ENCODE data around the gene WDFY4.

The WDFY4 gene

DNA sequence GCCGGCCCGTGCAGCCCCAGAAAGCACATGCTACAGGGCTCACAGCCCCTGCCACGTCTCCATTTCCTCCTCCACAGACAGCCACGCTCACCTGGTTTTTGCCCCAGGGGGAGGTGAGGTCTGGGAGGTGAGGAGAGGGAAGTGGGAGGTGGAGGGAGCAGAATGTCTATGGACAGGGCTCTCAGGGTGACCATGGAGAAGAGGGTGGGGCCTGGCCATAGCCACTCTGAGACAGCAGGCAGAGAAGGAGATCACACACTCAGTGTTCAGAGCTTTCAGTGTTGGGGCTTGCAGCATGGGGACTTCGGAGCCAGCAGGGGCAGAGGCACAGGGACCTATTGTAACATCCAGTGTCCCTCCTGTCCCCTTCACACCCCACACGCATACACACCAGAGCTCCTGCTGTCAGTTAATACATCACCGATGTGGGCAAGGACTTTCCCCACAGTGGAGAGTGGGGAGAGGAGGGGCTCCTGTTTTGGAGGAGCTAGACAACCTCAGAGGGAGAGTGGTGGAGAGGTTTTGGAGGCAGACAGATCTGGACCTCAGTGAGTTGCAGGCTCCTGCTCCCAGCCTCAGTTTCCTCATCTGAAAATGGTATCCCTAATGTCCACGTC is 14.4 kb downstream of the WDFY4 start:
- Histone ChIP-seq H3K36me3 (ENCODE audit: control insufficient read depth in 2 of 2, insufficient read depth in 1 of 2, low read length in 2 of 2) (no peaks in the 10 kb centered on the region), H3K4me3 (ENCODE audit: low read depth, low read length) (no peak overlapping the region), H3K9me3 (ENCODE audit: control insufficient read depth, insufficient read depth, low read depth, low read length) (no peaks in the 10 kb centered on the region), H3K4me1 (ENCODE audit: control insufficient read depth, insufficient read depth, low read length) (no peaks in the 10 kb centered on the region), H3K27ac (ENCODE audit: extremely low read depth, low read depth, low read length) (no peak overlapping the region)
- CTCF ChIA-PET = interaction anchor here (1.1 kb wide), 1 partner anchor 43 kb away, joined by 6 read pairs; no protein-coding TSS in a partner anchor
- no peak for TF ChIP-seq ZNF768 (tag by site-specific recombination; IDR thresholded peaks at IDR 0.05)
- no peak for TF ChIP-seq ZNF354C (tag by site-specific recombination; IDR thresholded peaks at IDR 0.05; ENCODE audit: borderline replicate concordance, low read depth)
- no peak for TF ChIP-seq ZNF629 (tag by site-specific recombination; IDR thresholded peaks at IDR 0.05)
- TF ChIP-seq ZNF221 (tag by site-specific recombination; IDR thresholded peaks at IDR 0.05; ENCODE audit: borderline replicate concordance) = no peak
- no peak for TF ChIP-seq ZNF510 (tag by site-specific recombination; IDR thresholded peaks at IDR 0.05; ENCODE audit: insufficient replicate concordance)
- TF ChIP-seq IKZF3 (tag by site-specific recombination; IDR thresholded peaks at IDR 0.05) = no peak
- no peak for TF ChIP-seq ZNF785 (tag by site-specific recombination; IDR thresholded peaks at IDR 0.05)
- TF ChIP-seq ZNF416 (tag by site-specific recombination; IDR thresholded peaks at IDR 0.05) = no peak
- no peak for TF ChIP-seq ZNF610 (tag by site-specific recombination; IDR thresholded peaks at IDR 0.05; ENCODE audit: borderline replicate concordance)
- TF ChIP-seq, protein P1, sequence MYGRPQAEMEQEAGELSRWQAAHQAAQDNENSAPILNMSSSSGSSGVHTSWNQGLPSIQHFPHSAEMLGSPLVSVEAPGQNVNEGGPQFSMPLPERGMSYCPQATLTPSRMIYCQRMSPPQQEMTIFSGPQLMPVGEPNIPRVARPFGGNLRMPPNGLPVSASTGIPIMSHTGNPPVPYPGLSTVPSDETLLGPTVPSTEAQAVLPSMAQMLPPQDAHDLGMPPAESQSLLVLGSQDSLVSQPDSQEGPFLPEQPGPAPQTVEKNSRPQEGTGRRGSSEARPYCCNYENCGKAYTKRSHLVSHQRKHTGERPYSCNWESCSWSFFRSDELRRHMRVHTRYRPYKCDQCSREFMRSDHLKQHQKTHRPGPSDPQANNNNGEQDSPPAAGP (tag by site-specific recombination; IDR thresholded peaks at IDR 0.05) = no peak
- TF ChIP-seq ZNF223 (tag by site-specific recombination; IDR thresholded peaks at IDR 0.05) = no peak
- TF ChIP-seq, protein P2, sequence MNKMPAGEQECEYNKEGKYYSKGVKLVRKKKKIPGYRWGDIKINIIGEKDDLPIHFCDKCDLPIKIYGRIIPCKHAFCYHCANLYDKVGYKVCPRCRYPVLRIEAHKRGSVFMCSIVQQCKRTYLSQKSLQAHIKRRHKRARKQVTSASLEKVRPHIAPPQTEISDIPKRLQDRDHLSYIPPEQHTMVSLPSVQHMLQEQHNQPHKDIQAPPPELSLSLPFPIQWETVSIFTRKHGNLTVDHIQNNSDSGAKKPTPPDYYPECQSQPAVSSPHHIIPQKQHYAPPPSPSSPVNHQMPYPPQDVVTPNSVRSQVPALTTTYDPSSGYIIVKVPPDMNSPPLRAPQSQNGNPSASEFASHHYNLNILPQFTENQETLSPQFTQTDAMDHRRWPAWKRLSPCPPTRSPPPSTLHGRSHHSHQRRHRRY (tag by site-specific recombination; IDR thresholded peaks at IDR 0.05) = no peak
- TF ChIP-seq ZNF473 (tag by site-specific recombination; IDR thresholded peaks at IDR 0.05) = no peak
- no peak for TF ChIP-seq ZNF433 (tag by site-specific recombination; IDR thresholded peaks at IDR 0.05; ENCODE audit: low read depth)
- no peak for TF ChIP-seq ZNF248 (tag by site-specific recombination; IDR thresholded peaks at IDR 0.05)
- no peak for TF ChIP-seq ZNF544 (tag by site-specific recombination; IDR thresholded peaks at IDR 0.05)
- TF ChIP-seq, protein P3, sequence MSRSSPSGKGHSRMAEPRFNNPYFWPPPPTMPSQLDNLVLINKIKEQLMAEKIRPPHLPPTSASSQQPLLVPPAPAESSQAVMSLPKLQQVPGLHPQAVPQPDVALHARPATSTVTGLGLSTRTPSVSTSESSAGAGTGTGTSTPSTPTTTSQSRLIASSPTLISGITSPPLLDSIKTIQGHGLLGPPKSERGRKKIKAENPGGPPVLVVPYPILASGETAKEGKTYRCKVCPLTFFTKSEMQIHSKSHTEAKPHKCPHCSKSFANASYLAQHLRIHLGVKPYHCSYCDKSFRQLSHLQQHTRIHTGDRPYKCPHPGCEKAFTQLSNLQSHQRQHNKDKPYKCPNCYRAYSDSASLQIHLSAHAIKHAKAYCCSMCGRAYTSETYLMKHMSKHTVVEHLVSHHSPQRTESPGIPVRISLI (tag by site-specific recombination; IDR thresholded peaks at IDR 0.05) = no peak
- POLR2A ChIA-PET = no interaction called here

DNA sequence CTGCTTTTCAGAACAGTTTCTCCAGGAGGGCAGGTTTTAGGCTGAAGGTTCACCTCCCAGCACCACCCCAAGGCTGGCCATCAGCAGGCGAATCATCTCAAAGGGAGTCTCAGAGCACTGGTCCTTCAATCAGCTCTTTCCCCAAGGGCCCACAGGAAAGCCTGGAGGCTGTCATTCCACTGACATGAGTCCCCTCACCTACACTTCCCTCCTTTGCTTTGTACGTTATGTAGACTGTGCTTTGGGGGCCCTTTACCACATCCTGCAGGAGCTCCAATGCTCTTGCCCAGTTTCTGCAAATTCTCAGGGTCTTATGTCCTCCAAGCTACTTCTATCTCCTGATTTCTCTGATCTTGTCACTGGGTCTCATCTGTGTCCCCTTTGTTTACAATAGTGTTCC is 15.4 kb downstream of the WDFY4 start:
- H3K4me3 ChIP-seq (ENCODE audit: low read depth, low read length) = no peak overlapping the region
- no peaks in the 10 kb centered on the region for H3K9me3 ChIP-seq (ENCODE audit: control insufficient read depth, insufficient read depth, low read depth, low read length)
- no peak overlapping the region for H3K27ac ChIP-seq (ENCODE audit: extremely low read depth, low read depth, low read length)
- no peaks in the 10 kb centered on the region for H3K4me1 ChIP-seq (ENCODE audit: control insufficient read depth, insufficient read depth, low read length)
- no peaks in the 10 kb centered on the region for H3K36me3 ChIP-seq (ENCODE audit: control insufficient read depth in 2 of 2, insufficient read depth in 1 of 2, low read length in 2 of 2)
- ChIA-PET CTCF (interaction anchor here (0.5 to 1.1 kb wide), 4 partner anchors 41 to 153 kb away, joined by 3 to 6 read pairs (median 4); no protein-coding TSS in a partner anchor), POLR2A (no interaction called here)
- no peak for TF ChIP-seq GFI1B (tag by site-specific recombination; IDR thresholded peaks at IDR 0.05)
- no peak for TF ChIP-seq ZNF514 (tag by site-specific recombination; IDR thresholded peaks at IDR 0.05)
- TF ChIP-seq GLI4 (tag by site-specific recombination; IDR thresholded peaks at IDR 0.05) = no peak
- no peak for TF ChIP-seq RBAK (tag by site-specific recombination; IDR thresholded peaks at IDR 0.05)
- no peak for TF ChIP-seq ZNF391 (tag by site-specific recombination; IDR thresholded peaks at IDR 0.05; ENCODE audit: borderline replicate concordance, low read depth)
- TF ChIP-seq ZNF280D (tag by site-specific recombination; IDR thresholded peaks at IDR 0.05) = no peak
- no peak for TF ChIP-seq ZNF623 (tag by site-specific recombination; IDR thresholded peaks at IDR 0.05)
- no peak for TF ChIP-seq ZNF394 (tag by site-specific recombination; IDR thresholded peaks at IDR 0.05; ENCODE audit: borderline replicate concordance)
- TF ChIP-seq ZNF174 (tag by site-specific recombination; IDR thresholded peaks at IDR 0.05) = no peak
- no peak for TF ChIP-seq KLF9 (tag by site-specific recombination; IDR thresholded peaks at IDR 0.05; ENCODE audit: low read depth)
- TF ChIP-seq ZNF18 (tag by site-specific recombination; IDR thresholded peaks at IDR 0.05) = no peak
- no peak for TF ChIP-seq ZNF558 (tag by site-specific recombination; IDR thresholded peaks at IDR 0.05)

Data from HEK293 (cell line).